ENCODE data around the gene EXOC6B.

- TF ChIP-seq, protein P1, sequence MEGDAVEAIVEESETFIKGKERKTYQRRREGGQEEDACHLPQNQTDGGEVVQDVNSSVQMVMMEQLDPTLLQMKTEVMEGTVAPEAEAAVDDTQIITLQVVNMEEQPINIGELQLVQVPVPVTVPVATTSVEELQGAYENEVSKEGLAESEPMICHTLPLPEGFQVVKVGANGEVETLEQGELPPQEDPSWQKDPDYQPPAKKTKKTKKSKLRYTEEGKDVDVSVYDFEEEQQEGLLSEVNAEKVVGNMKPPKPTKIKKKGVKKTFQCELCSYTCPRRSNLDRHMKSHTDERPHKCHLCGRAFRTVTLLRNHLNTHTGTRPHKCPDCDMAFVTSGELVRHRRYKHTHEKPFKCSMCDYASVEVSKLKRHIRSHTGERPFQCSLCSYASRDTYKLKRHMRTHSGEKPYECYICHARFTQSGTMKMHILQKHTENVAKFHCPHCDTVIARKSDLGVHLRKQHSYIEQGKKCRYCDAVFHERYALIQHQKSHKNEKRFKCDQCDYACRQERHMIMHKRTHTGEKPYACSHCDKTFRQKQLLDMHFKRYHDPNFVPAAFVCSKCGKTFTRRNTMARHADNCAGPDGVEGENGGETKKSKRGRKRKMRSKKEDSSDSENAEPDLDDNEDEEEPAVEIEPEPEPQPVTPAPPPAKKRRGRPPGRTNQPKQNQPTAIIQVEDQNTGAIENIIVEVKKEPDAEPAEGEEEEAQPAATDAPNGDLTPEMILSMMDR (conservative IDR thresholded peaks at IDR 0.05): no peak
- no peak for TF ChIP-seq EZH2 (IDR thresholded peaks at IDR 0.05; ENCODE audit: low read depth)
Measured at GRCh38 chr2:72827966-72828646, 2.3 kb upstream of the EXOC6B start.
